H9 (cell line): Measurements from ENCODE around the gene RRAGC. TPM values are rescaled to one million over a fixed set of nuclear protein-coding genes. Genes with fewer than 3 reads are reported as not detected.

Experiments
- DNase-seq: peaks from one replicate; pipeline ENCODE4 v3.0.0-alpha.2; 2017
- H2AFZ ChIP-seq: one replicate; pipeline ENCODE4 v1.6.1; 2013; ENCODE audit warnings: mild to moderate bottlenecking, low read length, control low read depth, moderate library complexity
- H2AK5ac ChIP-seq: 2 replicates; pipeline ENCODE4 v1.6.1; 2013; ENCODE audit warnings: low read length, control low read depth, mixed read lengths; ENCODE audit not compliant: insufficient read length
- H2BK120ac ChIP-seq: one replicate; pipeline ENCODE4 v1.6.1; 2013; ENCODE audit warnings: low read depth, mild to moderate bottlenecking, low read length, control low read depth, inconsistent platforms; ENCODE audit not compliant: poor library complexity, severe bottlenecking
- H2BK12ac ChIP-seq: 2 replicates; pipeline ENCODE4 v1.6.1; 2013; ENCODE audit warnings: low read length, control low read depth, mixed read lengths, low read depth; ENCODE audit not compliant: insufficient read length
- H2BK15ac ChIP-seq: 2 replicates; pipeline ENCODE4 v1.6.1; 2013; ENCODE audit warnings: low read depth, low read length, control low read depth
- H2BK20ac ChIP-seq: one replicate; pipeline ENCODE4 v1.6.1; 2013; ENCODE audit warnings: low read depth, mild to moderate bottlenecking, low read length, control low read depth, inconsistent platforms; ENCODE audit not compliant: poor library complexity, severe bottlenecking
- H2BK5ac ChIP-seq: 2 replicates; pipeline ENCODE4 v1.6.1; 2013; ENCODE audit warnings: low read length, control low read depth, mixed read lengths; ENCODE audit not compliant: insufficient read length
- H3K14ac ChIP-seq: 2 replicates; pipeline ENCODE4 v1.6.1; 2013; ENCODE audit warnings: low read length, control low read depth; ENCODE audit not compliant: insufficient read depth
- H3K18ac ChIP-seq: 2 replicates; pipeline ENCODE4 v1.6.1; 2013; ENCODE audit warnings: low read depth, mild to moderate bottlenecking, mixed read lengths, low read length, control low read depth; ENCODE audit not compliant: insufficient read length
- H3K23ac ChIP-seq: 2 replicates; pipeline ENCODE4 v1.6.1; 2013; ENCODE audit warnings: low read length, control low read depth, mixed read lengths, low read depth; ENCODE audit not compliant: insufficient read length
- H3K23me2 ChIP-seq: 2 replicates; pipeline ENCODE4 v1.6.1; 2013; ENCODE audit warnings: low read depth, mild to moderate bottlenecking, mixed read lengths, low read length, control low read depth; ENCODE audit not compliant: insufficient read length, poor library complexity, severe bottlenecking
- H3K27ac ChIP-seq: 2 replicates; pipeline ENCODE4 v1.5.1; 2013; ENCODE audit warnings: low read length, control low read depth, mixed read lengths, low read depth; ENCODE audit not compliant: insufficient read length
- H3K27me3 ChIP-seq: 2 replicates; pipeline ENCODE4 v1.6.1; 2013; ENCODE audit warnings: low read length, control low read depth, inconsistent platforms; ENCODE audit not compliant: insufficient read depth
- H3K4ac ChIP-seq: 2 replicates; pipeline ENCODE4 v1.6.1; 2013; ENCODE audit warnings: low read depth, mild to moderate bottlenecking, control low read depth, inconsistent platforms, low read length, moderate library complexity
- H3K4me1 ChIP-seq: 2 replicates; pipeline ENCODE4 v1.6.1; 2013; ENCODE audit warnings: low read length, control low read depth, inconsistent platforms; ENCODE audit not compliant: insufficient read depth
- H3K4me2 ChIP-seq: 2 replicates; pipeline ENCODE4 v1.6.1; 2013; ENCODE audit warnings: low read length, control low read depth, mixed read lengths; ENCODE audit not compliant: insufficient read length, insufficient read depth
- H3K56ac ChIP-seq: 2 replicates; pipeline ENCODE4 v1.6.1; 2013; ENCODE audit warnings: low read depth, mild to moderate bottlenecking, mixed read lengths, low read length, control low read depth; ENCODE audit not compliant: insufficient read length
- H3K79me1 ChIP-seq: 2 replicates; pipeline ENCODE4 v1.6.1; 2013; ENCODE audit warnings: low read depth, mild to moderate bottlenecking, moderate library complexity, low read length, control low read depth, inconsistent platforms; ENCODE audit not compliant: insufficient read depth, poor library complexity, severe bottlenecking
- H3K79me2 ChIP-seq: 2 replicates; pipeline ENCODE4 v1.6.1; 2013; ENCODE audit warnings: low read length, control low read depth, inconsistent platforms; ENCODE audit not compliant: insufficient read depth
- H3K9ac ChIP-seq: 2 replicates; pipeline ENCODE4 v1.6.1; 2013; ENCODE audit warnings: low read length, control low read depth, mixed read lengths; ENCODE audit not compliant: insufficient read length; ENCODE audit errors: extremely low read depth
- H3K9me3 ChIP-seq: one replicate; pipeline ENCODE4 v1.6.1; 2013; ENCODE audit warnings: low read depth, low read length, inconsistent platforms; ENCODE audit not compliant: control insufficient read depth
- H3T11ph ChIP-seq: one replicate; pipeline ENCODE4 v1.6.1; 2013; ENCODE audit warnings: mild to moderate bottlenecking, low read length, control low read depth, inconsistent platforms
- H4K20me1 ChIP-seq: one replicate; pipeline ENCODE4 v1.6.1; 2013; ENCODE audit not compliant: control insufficient read depth, insufficient read length, insufficient read depth
- H4K5ac ChIP-seq: 2 replicates; pipeline ENCODE4 v1.6.1; 2013; ENCODE audit warnings: low read depth, mild to moderate bottlenecking, mixed read lengths, low read length, control low read depth; ENCODE audit not compliant: insufficient read length
- H4K8ac ChIP-seq: replicated peaks from 2 replicates; pipeline ENCODE4 v1.6.1; 2013; ENCODE audit warnings: low read length, control low read depth, mixed read lengths, low read depth; ENCODE audit not compliant: insufficient read length
- H4K91ac ChIP-seq: 2 replicates; pipeline ENCODE4 v1.6.1; 2013; ENCODE audit warnings: low read depth, mild to moderate bottlenecking, moderate library complexity, mixed read lengths, low read length, control low read depth; ENCODE audit not compliant: insufficient read length
- H3K27ac Mint-ChIP-seq, 3 experiments: 2 replicates in 2 of 3; 3 replicates in 1 of 3; pipeline ENCODE4 v1.8.0; 2020 to 2021; ENCODE audit warnings: mixed read lengths in 3 of 3, mild to moderate bottlenecking in 1 of 3, moderate library complexity in 1 of 3
- H3K27me3 Mint-ChIP-seq: 2 replicates; pipeline ENCODE4 v1.8.0; 2021; ENCODE audit warnings: low read depth, mild to moderate bottlenecking, moderate library complexity, mixed read lengths
- H3K36me3 Mint-ChIP-seq, 3 experiments: 2 replicates in 2 of 3; 3 replicates in 1 of 3; pipeline ENCODE4 v1.8.0; 2020 to 2021; ENCODE audit warnings: low read depth in 3 of 3, mixed read lengths in 3 of 3; ENCODE audit not compliant: insufficient read depth in 1 of 3
- H3K4me1 Mint-ChIP-seq, 2 experiments: 2 replicates each; pipeline ENCODE4 v1.8.0; 2020; ENCODE audit warnings: mixed read lengths in 2 of 2
- H3K4me3 Mint-ChIP-seq, 2 experiments: 2 replicates in 1 of 2; 3 replicates in 1 of 2; pipeline ENCODE4 v1.8.0; 2020 to 2021; ENCODE audit warnings: mild to moderate bottlenecking in 2 of 2, mixed read lengths in 2 of 2, moderate library complexity in 1 of 2
- H3K9me3 Mint-ChIP-seq, 2 experiments: 2 replicates in 1 of 2; 3 replicates in 1 of 2; pipeline ENCODE4 v1.8.0; 2020; ENCODE audit warnings: mild to moderate bottlenecking in 2 of 2, mixed read lengths in 2 of 2, moderate library complexity in 1 of 2
- total RNA-seq: library from RNA; stranded (reverse); gene quantifications from 2 replicates; pipeline ENCODE4 v1.2.1, GENCODE V29; 2021
- TF ChIP-seq, protein P1 (sequence below): fragments of 200-600 bp; sonication (generic); conservative IDR thresholded peaks from 3 replicates; pipeline ENCODE4 v1.8.0; 2021; ENCODE audit warnings: antibody characterized with exemption, mild to moderate bottlenecking

RRAGC gene
- total RNA-seq, 1 experiment from 2014 or later, result 17.9 TPM

DNA sequence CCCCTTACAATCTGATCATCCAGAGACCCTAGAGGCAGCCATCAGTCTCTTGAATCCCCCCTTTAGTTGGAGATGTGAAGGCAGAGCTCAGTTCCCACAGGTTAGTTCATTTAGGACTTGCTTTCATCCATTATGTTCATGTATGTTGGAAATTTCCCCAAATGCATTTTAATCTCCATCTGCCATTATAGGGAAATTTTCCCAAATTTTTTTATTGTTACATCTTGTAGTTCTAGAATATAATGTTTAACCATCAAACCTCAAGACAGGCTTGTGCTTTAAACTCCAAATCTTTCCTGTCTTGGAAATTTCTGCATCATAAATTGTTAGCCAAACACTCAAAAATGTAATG is 68.4 kb downstream of the RRAGC start:
- Histone ChIP-seq H2BK120ac (no peak overlapping the region), H3K4me1 (peaks cover 4% of the 10 kb centered on the region; the same call in 1 of the 2 replicates), H4K20me1 (no peaks in the 10 kb centered on the region), H3K79me1 (no peaks in the 10 kb centered on the region), H3K56ac (no peak overlapping the region), H3K27me3 (no peaks in the 10 kb centered on the region), H3K4ac (no peak overlapping the region), H3K9ac (no peak overlapping the region), H2BK12ac (no peak overlapping the region), H3K79me2 (no peaks in the 10 kb centered on the region), H3K27ac (no peak overlapping the region), H3T11ph (no peak overlapping the region), H2BK15ac (no peak overlapping the region), H2BK5ac (no peak overlapping the region), H4K91ac (no peak overlapping the region), H2AFZ (no peak overlapping the region), H3K4me2 (no peak overlapping the region), H3K23me2 (no peaks in the 10 kb centered on the region), H2BK20ac (no peak overlapping the region), H3K14ac (no peak overlapping the region), H3K9me3 (no peaks in the 10 kb centered on the region), H4K5ac (no peak overlapping the region), H3K18ac (no peak overlapping the region), H3K23ac (no peak overlapping the region), H2AK5ac (no peak overlapping the region), H4K8ac (no peak overlapping the region)
- Mint-ChIP-seq H3K27ac (no peak overlapping the region), H3K27me3 (peaks cover 17% of the 10 kb centered on the region), H3K36me3 (no peaks in the 10 kb centered on the region), H3K4me1 (peaks cover 25 to 32% of the 10 kb centered on the region in 2 experiments), H3K4me3 (no peak overlapping the region), H3K9me3 (peaks cover 2 to 8% of the 10 kb centered on the region in 2 experiments; a peak in 4 of 5 replicates)
- TF ChIP-seq, protein P1, sequence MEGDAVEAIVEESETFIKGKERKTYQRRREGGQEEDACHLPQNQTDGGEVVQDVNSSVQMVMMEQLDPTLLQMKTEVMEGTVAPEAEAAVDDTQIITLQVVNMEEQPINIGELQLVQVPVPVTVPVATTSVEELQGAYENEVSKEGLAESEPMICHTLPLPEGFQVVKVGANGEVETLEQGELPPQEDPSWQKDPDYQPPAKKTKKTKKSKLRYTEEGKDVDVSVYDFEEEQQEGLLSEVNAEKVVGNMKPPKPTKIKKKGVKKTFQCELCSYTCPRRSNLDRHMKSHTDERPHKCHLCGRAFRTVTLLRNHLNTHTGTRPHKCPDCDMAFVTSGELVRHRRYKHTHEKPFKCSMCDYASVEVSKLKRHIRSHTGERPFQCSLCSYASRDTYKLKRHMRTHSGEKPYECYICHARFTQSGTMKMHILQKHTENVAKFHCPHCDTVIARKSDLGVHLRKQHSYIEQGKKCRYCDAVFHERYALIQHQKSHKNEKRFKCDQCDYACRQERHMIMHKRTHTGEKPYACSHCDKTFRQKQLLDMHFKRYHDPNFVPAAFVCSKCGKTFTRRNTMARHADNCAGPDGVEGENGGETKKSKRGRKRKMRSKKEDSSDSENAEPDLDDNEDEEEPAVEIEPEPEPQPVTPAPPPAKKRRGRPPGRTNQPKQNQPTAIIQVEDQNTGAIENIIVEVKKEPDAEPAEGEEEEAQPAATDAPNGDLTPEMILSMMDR, result no peak
- DNase-seq, result no peak
